Progenitor cell of endocrine pancreas (in vitro differentiated cells): ENCODE data around the gene SIPA1L3. TPM values are rescaled to one million over a fixed set of nuclear protein-coding genes. Genes with fewer than 3 reads are reported as not detected.

Experiments used
- DNase-seq: peaks from one replicate; pipeline ENCODE4 v3.0.0; 2021; ENCODE audit warnings: low spot score; ENCODE audit not compliant: unreplicated experiment
- H3K27ac Mint-ChIP-seq: 2 replicates; pipeline ENCODE4 v1.8.0; 2021; ENCODE audit warnings: mild to moderate bottlenecking, moderate library complexity, mixed read lengths
- H3K27me3 Mint-ChIP-seq: 2 replicates; pipeline ENCODE4 v1.8.0; 2021; ENCODE audit warnings: mixed read lengths
- H3K36me3 Mint-ChIP-seq: 2 replicates; pipeline ENCODE4 v1.8.0; 2022; ENCODE audit warnings: mixed read lengths; ENCODE audit not compliant: insufficient read depth
- H3K4me1 Mint-ChIP-seq: 2 replicates; pipeline ENCODE4 v1.8.0; 2021; ENCODE audit warnings: low read depth, mixed read lengths
- H3K4me3 Mint-ChIP-seq: 2 replicates; pipeline ENCODE4 v1.8.0; 2021; ENCODE audit warnings: low read depth, mild to moderate bottlenecking, moderate library complexity, mixed read lengths
- H3K9me3 Mint-ChIP-seq: 2 replicates; pipeline ENCODE4 v1.8.0; 2021; ENCODE audit warnings: low read depth, mixed read lengths
- total RNA-seq: library from RNA; stranded (reverse); gene quantifications from 2 replicates; pipeline ENCODE4 v1.2.1, GENCODE V29; 2021
- TF ChIP-seq, protein P1 (sequence below): fragments of 200-600 bp; sonication (generic); IDR thresholded peaks from one replicate; pipeline ENCODE4 v1.5.0; 2021; ENCODE audit warnings: antibody characterized with exemption, mild to moderate bottlenecking; ENCODE audit not compliant: unreplicated experiment

SIPA1L3 gene
- total RNA-seq, 1 donor from 2014 or later: 132 TPM

DNA sequence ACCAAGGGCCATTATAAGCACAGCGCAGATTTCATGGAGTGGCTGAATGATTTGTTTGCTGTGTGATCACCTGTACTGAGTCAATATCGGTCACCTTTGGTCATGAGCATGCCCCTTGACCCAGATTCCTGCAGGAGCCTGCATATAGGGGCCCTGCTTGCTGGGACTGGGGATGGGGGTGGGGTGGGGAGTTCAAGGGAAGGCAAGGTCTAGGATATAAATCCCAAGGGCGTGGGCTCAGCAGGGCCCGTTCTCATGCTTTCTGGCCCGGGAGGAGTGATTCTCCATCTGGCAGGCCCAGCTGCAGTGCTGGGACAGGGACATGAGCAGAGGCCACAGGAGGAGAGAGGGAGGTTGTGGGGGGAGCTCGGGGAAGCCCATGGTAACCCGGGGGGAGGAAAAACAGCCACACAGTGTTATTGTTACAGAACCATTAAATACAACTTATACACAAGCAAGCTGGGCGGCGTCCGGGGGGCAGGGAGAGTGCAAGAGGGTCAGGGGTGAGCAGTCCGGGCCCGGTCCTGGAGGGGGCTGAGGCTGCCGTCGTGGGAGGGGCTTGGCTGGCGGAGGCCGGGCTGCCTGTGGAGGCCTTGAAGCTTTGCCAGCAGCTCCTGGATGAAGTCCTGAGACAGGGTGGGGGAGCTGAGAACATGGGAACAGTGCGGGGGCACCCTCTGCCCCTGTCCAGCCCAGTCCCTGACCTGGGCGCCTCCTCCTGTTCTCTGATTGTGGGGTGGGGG lies 344.0 kb downstream of the SIPA1L3 start:
- Mint-ChIP-seq H3K27me3 (no peaks in the 10 kb centered on the region), H3K4me3 (peak overlapping the region; percentile 53), H3K9me3 (no peaks in the 10 kb centered on the region), H3K36me3 (peaks cover 2% of the 10 kb centered on the region), H3K4me1 (peaks cover 45% of the 10 kb centered on the region), H3K27ac (peak overlapping the region; percentile 93)
- TF ChIP-seq, protein P1, sequence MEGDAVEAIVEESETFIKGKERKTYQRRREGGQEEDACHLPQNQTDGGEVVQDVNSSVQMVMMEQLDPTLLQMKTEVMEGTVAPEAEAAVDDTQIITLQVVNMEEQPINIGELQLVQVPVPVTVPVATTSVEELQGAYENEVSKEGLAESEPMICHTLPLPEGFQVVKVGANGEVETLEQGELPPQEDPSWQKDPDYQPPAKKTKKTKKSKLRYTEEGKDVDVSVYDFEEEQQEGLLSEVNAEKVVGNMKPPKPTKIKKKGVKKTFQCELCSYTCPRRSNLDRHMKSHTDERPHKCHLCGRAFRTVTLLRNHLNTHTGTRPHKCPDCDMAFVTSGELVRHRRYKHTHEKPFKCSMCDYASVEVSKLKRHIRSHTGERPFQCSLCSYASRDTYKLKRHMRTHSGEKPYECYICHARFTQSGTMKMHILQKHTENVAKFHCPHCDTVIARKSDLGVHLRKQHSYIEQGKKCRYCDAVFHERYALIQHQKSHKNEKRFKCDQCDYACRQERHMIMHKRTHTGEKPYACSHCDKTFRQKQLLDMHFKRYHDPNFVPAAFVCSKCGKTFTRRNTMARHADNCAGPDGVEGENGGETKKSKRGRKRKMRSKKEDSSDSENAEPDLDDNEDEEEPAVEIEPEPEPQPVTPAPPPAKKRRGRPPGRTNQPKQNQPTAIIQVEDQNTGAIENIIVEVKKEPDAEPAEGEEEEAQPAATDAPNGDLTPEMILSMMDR: no peak
- DNase-seq: peak; percentile 47

DNA sequence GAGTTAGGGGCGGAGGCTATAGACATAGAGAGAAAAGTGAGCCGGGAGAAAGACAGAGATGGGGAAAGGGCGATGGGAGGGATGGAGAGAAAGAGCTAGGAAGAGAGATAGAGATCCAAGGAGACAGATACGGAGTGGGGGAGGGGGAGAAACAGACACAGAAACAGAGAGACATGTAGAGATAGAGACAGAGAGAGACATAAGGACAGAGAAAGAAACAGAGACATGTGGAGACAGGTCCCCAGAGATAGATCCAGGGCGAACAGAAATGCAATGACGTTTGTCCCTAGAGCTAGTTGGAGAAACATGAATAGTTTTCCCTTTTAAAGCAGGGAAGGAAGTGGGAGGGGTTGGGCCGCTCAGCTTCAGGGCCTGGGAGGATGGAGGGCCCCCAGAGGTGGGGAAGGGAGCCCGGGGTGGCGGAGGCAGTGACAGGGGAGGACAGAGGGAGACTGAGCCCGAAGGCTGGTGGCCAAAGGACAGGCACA lies 344.6 kb downstream of the SIPA1L3 start:
- Mint-ChIP-seq H3K36me3 (peaks cover 2% of the 10 kb centered on the region), H3K27ac (peak overlapping the region; percentile 93), H3K9me3 (no peaks in the 10 kb centered on the region), H3K4me3 (peak overlapping the region; percentile 53), H3K4me1 (peaks cover 43% of the 10 kb centered on the region), H3K27me3 (no peaks in the 10 kb centered on the region)
- no peak for DNase-seq
- TF ChIP-seq, protein P1: no peak

DNA sequence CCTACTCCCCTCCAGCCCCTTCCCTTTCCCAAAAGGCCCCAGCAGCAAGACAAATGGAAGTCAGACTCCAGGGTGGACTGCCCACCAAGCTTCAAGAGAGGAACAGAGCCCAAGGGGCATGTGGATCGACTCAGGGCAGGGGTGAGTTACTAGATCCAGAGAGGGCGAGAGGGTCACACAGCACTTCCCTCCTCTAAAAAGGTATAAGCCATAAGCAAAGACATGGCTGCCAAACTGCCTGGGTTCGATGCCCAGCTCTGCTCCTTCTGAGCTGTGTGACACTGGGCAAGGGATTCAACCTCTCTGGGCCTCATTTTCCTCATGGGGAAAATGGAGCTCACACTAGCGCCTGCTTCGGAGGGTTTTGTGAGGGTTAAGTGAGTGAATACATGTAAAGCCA lies 345.4 kb downstream of the SIPA1L3 start:
- DNase-seq: no peak
- Mint-ChIP-seq H3K36me3 (peaks cover 2% of the 10 kb centered on the region), H3K4me1 (peaks cover 44% of the 10 kb centered on the region), H3K27ac (no peak overlapping the region), H3K9me3 (no peaks in the 10 kb centered on the region), H3K4me3 (no peak overlapping the region), H3K27me3 (peaks cover 3% of the 10 kb centered on the region)
- TF ChIP-seq, protein P1: no peak

DNA sequence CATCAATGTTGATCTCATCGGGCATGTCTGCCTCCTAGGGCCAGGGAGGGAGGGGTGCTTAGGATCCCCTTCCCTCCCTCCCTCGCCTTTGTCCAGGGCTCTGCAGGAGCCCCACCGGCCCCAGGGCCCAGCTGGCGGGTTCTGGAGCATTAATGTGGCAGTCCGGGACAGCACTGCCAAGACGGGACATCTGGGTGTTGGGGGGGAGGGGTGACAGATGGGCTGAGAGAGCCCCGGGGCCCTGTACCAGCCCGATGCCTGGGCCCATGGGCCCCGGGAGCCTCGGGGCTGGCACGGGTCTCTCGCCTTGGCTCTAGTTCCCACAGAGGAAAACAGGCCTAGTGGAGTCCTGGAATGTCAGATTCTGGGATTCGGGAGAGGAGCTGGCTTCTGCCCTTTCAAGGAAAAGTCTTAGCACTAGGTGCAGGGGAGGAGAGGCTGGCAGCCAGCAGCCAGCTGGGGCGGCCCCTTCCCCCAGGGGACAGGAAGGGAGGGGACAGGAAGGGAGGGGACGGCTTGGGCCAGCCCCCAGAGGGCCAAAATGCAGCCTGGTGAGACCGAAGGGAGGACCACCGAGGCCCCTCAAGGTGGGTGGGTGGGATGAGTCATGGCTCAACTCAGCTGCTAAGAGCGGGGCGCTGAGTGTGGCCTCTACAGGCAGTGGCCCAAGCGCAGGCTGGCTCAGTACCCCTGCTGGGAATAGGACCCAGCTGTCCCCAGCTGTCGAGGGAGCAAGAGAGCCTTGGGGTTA lies 346.1 kb downstream of the SIPA1L3 start:
- peaks cover 42% of the 10 kb centered on the region for H3K4me1 Mint-ChIP-seq
- H3K27ac Mint-ChIP-seq: no peak overlapping the region
- H3K4me3 Mint-ChIP-seq: no peak overlapping the region
- DNase-seq: no peak
- H3K36me3 Mint-ChIP-seq: peaks cover 2% of the 10 kb centered on the region
- H3K27me3 Mint-ChIP-seq: peaks cover 3% of the 10 kb centered on the region
- no peaks in the 10 kb centered on the region for H3K9me3 Mint-ChIP-seq
- TF ChIP-seq, protein P1: no peak

DNA sequence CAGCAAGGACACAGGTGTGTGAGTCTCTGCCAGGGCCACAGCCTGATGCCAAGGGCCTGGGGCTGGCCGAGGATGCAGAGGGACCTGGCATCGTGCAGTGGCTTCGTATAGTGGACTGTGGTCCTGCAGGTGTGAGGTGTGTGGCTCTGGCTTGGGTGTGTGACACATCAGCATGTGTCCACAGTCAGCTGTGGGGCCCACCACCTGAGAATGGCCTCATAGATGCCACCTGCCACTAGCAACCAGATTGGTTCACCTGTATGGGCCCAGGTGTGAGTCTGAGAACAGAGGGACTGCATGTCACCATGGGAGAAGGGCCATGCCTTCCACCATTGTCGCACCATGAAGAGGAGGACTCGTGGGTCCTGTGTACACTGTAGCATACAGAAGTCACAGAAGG lies 346.8 kb downstream of the SIPA1L3 start:
- Mint-ChIP-seq H3K9me3 (no peaks in the 10 kb centered on the region), H3K27ac (no peak overlapping the region), H3K27me3 (peaks cover 3% of the 10 kb centered on the region), H3K4me3 (peak overlapping the region; percentile 52), H3K36me3 (peaks cover 2% of the 10 kb centered on the region), H3K4me1 (peaks cover 42% of the 10 kb centered on the region)
- DNase-seq: no peak
- TF ChIP-seq, protein P1: no peak
